ENCODE results near the gene PER2.
A peak's percentile ranks its signal among the peaks of the same experiment; 100 is the strongest.

PER2 gene

GRCh38 chr2:238225911-238226697 lies 62.3 kb downstream of the PER2 start:
- DNase-seq = no peak

- no peak for DNase-seq
Observed at GRCh38 chr2:238225121-238225520, 63.3 kb downstream of the PER2 start.

GRCh38 chr2:238224356-238225035 lies 63.9 kb downstream of the PER2 start:
- no peak for DNase-seq

- DNase-seq = no peak
Observed at GRCh38 chr2:238220892-238221521, 67.4 kb downstream of the PER2 start.

- no peak for DNase-seq
Observed at GRCh38 chr2:238220274-238220891, 68.0 kb downstream of the PER2 start.

- no peak for DNase-seq
Observed at GRCh38 chr2:238216651-238217184, 71.7 kb downstream of the PER2 start.

GRCh38 chr2:238207006-238207405 lies 81.4 kb downstream of the PER2 start:
- no peak for DNase-seq

- DNase-seq = no peak
Observed at GRCh38 chr2:238203973-238204683, 84.3 kb downstream of the PER2 start.

- DNase-seq = peak; percentile 90
Observed at GRCh38 chr2:238203094-238203972, 85.1 kb downstream of the PER2 start, which contains the start of gene ILKAP. TSS of gene ILKAP (minus strand) at chr2:238203695. CDS start at chr2:238203553, 142 bp downstream.

GRCh38 chr2:238202326-238203093 lies 85.9 kb downstream of the PER2 start:
- no peak for DNase-seq
